Large intestine (tissue), 3 donors: ENCODE results near the gene TMEM131L. TPM values are rescaled to one million over a fixed set of nuclear protein-coding genes. Genes with fewer than 3 reads are reported as not detected.

ENCODE experiments used
- DNase-seq, 2 donors: peaks; one replicate each; pipeline versions ENCODE4 v3.0.0 to v3.0.0-alpha.2; 2013
- H3K27ac ChIP-seq: one replicate; pipeline ENCODE4 v1.5.1; 2013; ENCODE audit warnings: low read length
- H3K27me3 ChIP-seq: 2 replicates; pipeline ENCODE4 v1.6.1; 2013; ENCODE audit warnings: low read length; ENCODE audit not compliant: control insufficient read depth, insufficient read depth
- H3K36me3 ChIP-seq: 2 replicates; pipeline ENCODE4 v1.6.1; 2013; ENCODE audit warnings: low read length; ENCODE audit not compliant: control insufficient read depth, insufficient read depth
- H3K4me1 ChIP-seq: one replicate; pipeline ENCODE4 v1.6.1; 2013; ENCODE audit warnings: low read length; ENCODE audit not compliant: control insufficient read depth, insufficient read depth
- H3K4me3 ChIP-seq: one replicate; pipeline ENCODE4 v1.5.1; 2013; ENCODE audit warnings: low read length
- H3K9me3 ChIP-seq: one replicate; pipeline ENCODE4 v1.6.1; 2013; ENCODE audit warnings: mild to moderate bottlenecking, low read depth, low read length, moderate library complexity; ENCODE audit not compliant: control insufficient read depth
- WGBS: methylation state at CpG from one replicate; pipeline ENCODE4 v1.1.5; 2013; ENCODE audit warnings: low lambda C conversion rate; ENCODE audit not compliant: insufficient coverage; 5-methylcytosine and 5-hydroxymethylcytosine counted together
- polyA plus RNA-seq: library from polyadenylated mRNA; unstranded; fragments of 120-200 nt; gene quantifications from one replicate; pipeline ENCODE4 v1.2.1, GENCODE V29; 2013

Gene TMEM131L
- polyA plus RNA-seq, 1 donor = 10.8 TPM

GRCh38 chr4:153474251-153474650, 8.1 kb downstream of the TMEM131L start:
- WGBS = no CpG with 5 or more reads among the region's 4 CpGs
- H3K4me3 ChIP-seq = no peak overlapping the region
- H3K36me3 ChIP-seq = peaks cover 11% of the 10 kb centered on the region
- H3K9me3 ChIP-seq = no peaks in the 10 kb centered on the region
- DNase-seq = no peak
- H3K27me3 ChIP-seq = no peaks in the 10 kb centered on the region
- H3K27ac ChIP-seq = no peak overlapping the region
- no peaks in the 10 kb centered on the region for H3K4me1 ChIP-seq

- no peak for DNase-seq
- no peaks in the 10 kb centered on the region for H3K4me1 ChIP-seq
- peaks cover 14% of the 10 kb centered on the region for H3K36me3 ChIP-seq
- H3K27ac ChIP-seq = no peak overlapping the region
- H3K4me3 ChIP-seq = no peak overlapping the region
- H3K9me3 ChIP-seq = no peaks in the 10 kb centered on the region
- WGBS = 95% methylated on average over 3 of the region's 8 CpGs
- H3K27me3 ChIP-seq = no peaks in the 10 kb centered on the region
Observed at GRCh38 chr4:153476829-153477574, 10.8 kb downstream of the TMEM131L start.

DNA sequence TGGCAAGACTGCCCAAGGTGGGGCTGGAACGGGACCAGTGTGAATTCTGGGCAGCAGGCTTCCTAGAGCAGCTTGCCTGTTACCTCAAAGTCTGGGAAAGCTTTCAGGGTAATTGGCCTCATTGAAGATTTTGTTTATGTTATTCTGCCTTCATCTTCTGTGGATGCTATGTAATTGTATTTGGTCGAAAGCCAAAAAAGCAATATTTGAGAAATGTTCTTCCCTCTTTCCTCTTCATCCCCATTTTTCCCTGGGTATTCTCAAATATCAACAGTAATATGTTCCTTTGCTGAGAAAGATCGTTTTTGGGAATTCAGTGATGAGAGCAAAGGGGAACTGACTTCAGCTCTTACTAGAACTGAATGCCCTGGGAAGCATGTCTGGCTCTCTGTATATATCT, 12.9 kb downstream of the TMEM131L start:
- WGBS = no CpG with 5 or more reads among the region's 3 CpGs
- DNase-seq = no peak
- no peak overlapping the region for H3K4me3 ChIP-seq
- no peaks in the 10 kb centered on the region for H3K9me3 ChIP-seq
- H3K36me3 ChIP-seq = peaks cover 10% of the 10 kb centered on the region
- H3K27me3 ChIP-seq = no peaks in the 10 kb centered on the region
- H3K4me1 ChIP-seq = no peaks in the 10 kb centered on the region
- H3K27ac ChIP-seq = no peak overlapping the region

DNA sequence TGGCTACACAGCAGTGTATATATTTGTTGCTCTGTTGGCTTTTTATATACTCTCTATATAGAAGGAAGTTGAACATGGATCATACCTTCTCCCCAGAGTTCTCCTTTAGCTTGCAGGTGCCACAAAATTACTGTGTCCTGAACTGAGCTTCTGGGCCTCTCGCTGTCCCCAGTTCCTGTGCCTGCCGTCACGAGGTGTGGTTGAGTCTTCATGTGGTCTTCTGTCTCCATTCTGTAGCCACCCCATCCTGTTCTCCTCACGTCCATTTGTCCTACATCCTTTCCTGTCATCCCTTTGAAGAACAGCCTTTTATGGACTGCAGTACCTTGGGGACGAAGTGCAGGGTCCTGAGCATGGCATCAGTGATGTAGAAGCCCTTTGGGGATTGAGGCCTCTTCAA, 14.5 kb downstream of the TMEM131L start:
- Histone ChIP-seq H3K9me3 (no peaks in the 10 kb centered on the region), H3K4me1 (no peaks in the 10 kb centered on the region), H3K4me3 (no peak overlapping the region), H3K36me3 (peaks cover 3% of the 10 kb centered on the region), H3K27ac (no peak overlapping the region), H3K27me3 (no peaks in the 10 kb centered on the region)
- WGBS = no CpG with 5 or more reads among the region's 5 CpGs
- no peak for DNase-seq

- Histone ChIP-seq H3K27ac (no peak overlapping the region), H3K36me3 (peaks cover 3% of the 10 kb centered on the region), H3K4me3 (no peak overlapping the region), H3K9me3 (no peaks in the 10 kb centered on the region), H3K4me1 (no peaks in the 10 kb centered on the region), H3K27me3 (no peaks in the 10 kb centered on the region)
- DNase-seq = no peak
- WGBS = no CpG with 5 or more reads among the region's 9 CpGs
Observed at GRCh38 chr4:153481478-153481877, 15.3 kb downstream of the TMEM131L start.

DNA sequence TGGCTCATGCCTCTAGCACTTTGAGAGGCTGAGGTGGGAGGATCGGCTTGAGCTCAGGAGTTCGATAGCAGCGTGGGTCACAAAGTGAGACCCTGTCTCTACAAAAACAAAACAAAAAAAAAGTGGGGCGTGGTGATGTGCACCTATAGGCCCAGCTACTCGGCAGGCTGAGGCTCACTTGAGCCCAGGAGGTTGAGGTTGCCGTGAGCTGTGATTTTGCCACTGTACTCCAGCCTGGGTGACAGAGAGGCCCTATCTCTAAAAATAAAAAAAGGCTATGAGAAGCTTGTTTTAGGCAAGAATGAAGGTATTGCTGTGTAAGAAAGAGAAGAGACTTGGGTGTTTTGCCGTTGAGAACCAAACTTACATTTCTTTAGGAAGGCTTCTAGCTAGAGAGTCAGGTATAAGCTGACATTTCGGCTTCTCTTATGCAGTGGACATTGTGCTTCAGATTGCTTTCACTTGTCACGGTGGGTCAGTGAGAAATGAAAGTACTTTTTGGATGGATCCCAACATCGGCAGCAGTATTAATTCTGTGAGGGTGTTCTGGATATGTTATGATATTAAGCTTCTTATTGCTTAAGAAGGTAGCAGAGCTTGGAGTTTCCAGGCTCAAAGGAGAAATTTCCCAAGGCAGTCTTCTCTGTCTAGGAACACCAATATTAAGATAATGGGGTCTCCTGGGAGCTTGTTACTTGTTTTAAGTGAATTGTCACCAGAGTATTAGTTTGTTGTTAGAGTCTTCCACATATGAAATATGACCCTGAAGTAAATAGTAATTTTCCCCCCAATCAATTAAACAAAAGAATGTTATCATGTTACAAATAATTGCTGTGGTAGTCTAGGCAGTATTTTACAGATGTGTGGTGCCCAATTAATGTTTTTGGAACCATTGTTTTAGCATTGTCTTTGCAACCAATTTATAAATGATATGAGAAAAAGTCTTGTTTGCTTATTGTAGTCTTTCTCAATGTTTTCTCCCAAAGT, 17.6 kb downstream of the TMEM131L start:
- peaks cover 3% of the 10 kb centered on the region for H3K36me3 ChIP-seq
- 100% methylated on average over 4 of the region's 10 CpGs for WGBS
- no peaks in the 10 kb centered on the region for H3K27me3 ChIP-seq
- H3K4me1 ChIP-seq = no peaks in the 10 kb centered on the region
- no peak overlapping the region for H3K4me3 ChIP-seq
- DNase-seq = no peak
- H3K9me3 ChIP-seq = no peaks in the 10 kb centered on the region
- no peak overlapping the region for H3K27ac ChIP-seq

DNA sequence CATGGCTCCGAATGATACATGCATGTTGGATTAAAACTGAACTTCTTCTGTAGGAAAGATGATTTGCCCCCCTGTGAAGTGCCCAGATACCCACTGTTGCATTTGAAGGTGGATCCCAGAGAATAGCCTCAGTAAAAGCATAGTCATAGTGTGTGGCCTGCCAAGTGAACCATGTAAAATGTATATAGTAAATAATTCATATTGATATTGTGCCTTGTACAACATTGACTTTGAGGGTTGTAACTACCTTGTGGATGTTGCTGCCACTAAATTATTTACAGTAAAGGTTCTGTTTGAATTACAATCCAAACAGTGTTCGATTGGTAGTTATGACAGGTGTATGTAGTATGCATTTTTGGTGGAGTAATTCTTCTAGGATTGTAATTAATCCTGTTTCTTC, 19.2 kb downstream of the TMEM131L start:
- no peak for DNase-seq
- no peaks in the 10 kb centered on the region for H3K9me3 ChIP-seq
- no peak overlapping the region for H3K4me3 ChIP-seq
- H3K4me1 ChIP-seq = no peaks in the 10 kb centered on the region
- H3K36me3 ChIP-seq = peaks cover 3% of the 10 kb centered on the region
- no peaks in the 10 kb centered on the region for H3K27me3 ChIP-seq
- no peak overlapping the region for H3K27ac ChIP-seq
- WGBS = no CpG with 5 or more reads among the region's 2 CpGs

DNA sequence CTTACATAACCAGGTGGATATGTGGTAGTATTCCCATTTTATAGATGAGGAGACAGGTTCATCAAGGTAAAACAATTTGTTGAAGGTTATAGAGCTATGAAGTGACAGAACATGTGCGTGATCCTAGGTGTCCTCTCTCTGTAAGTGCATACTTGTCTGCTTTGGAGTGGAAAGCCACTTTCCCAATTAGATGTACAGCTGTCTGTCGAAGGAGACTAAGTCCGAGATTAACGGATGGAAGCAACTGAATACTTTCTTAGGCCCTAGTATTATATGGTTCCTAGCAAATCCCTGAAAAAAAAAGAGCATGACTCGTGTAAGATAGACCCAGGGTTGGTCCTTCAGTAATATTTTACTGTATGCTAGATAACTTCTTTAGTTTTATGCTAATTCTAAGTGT, 19.7 kb downstream of the TMEM131L start:
- no peak for DNase-seq
- Histone ChIP-seq H3K4me3 (no peak overlapping the region), H3K27ac (no peak overlapping the region), H3K9me3 (no peaks in the 10 kb centered on the region), H3K27me3 (no peaks in the 10 kb centered on the region), H3K36me3 (peaks cover 1% of the 10 kb centered on the region), H3K4me1 (no peaks in the 10 kb centered on the region)
- WGBS = 96% methylated on average over 4 of the region's 5 CpGs

- H3K9me3 ChIP-seq = no peaks in the 10 kb centered on the region
- H3K27me3 ChIP-seq = no peaks in the 10 kb centered on the region
- WGBS = 50% methylated on average over 1 of the region's 14 CpGs
- H3K27ac ChIP-seq = no peak overlapping the region
- H3K4me3 ChIP-seq = no peak overlapping the region
- H3K4me1 ChIP-seq = no peaks in the 10 kb centered on the region
- no peak for DNase-seq
- no peaks in the 10 kb centered on the region for H3K36me3 ChIP-seq
Observed at GRCh38 chr4:153486281-153487151, 20.4 kb downstream of the TMEM131L start.
